Activated T-cell treated with anti-CD3 and anti-CD28 coated beads for 24 hours (primary cell): Measurements from ENCODE around the gene POLRMT.
"Not testable (repeated sequence)": the region's sequence is repeated elsewhere in the genome, so short reads cannot be mapped to it uniquely, and the experiment has no call there.

ENCODE experiments used
- DNase-seq: peaks from one replicate; pipeline ENCODE4 v3.0.0-alpha.2; 2020; ENCODE audit warnings: low read depth

POLRMT gene

DNA sequence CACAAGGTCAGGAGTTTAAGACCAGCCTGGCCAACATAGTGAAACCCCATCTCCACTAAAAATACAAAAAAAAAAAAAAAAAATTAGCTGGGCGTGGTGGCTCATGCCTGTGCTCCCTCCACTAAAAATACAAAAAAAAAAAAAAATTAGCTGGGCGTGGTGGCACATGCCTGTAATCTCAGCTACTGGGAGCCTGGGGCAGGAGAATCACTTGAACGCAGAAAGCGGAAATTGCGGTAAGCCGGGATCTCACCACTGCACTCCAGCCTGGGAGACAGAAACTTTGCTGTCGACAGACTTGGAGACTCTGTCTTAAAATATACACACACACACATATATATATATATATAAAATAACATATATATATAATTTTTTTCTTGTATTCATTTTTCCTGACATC lies 6.8 kb downstream of the POLRMT start:
- DNase-seq = not testable (repeated sequence)

GRCh38 chr19:625257-625656 lies 8.1 kb downstream of the POLRMT start:
- DNase-seq = no peak

DNA sequence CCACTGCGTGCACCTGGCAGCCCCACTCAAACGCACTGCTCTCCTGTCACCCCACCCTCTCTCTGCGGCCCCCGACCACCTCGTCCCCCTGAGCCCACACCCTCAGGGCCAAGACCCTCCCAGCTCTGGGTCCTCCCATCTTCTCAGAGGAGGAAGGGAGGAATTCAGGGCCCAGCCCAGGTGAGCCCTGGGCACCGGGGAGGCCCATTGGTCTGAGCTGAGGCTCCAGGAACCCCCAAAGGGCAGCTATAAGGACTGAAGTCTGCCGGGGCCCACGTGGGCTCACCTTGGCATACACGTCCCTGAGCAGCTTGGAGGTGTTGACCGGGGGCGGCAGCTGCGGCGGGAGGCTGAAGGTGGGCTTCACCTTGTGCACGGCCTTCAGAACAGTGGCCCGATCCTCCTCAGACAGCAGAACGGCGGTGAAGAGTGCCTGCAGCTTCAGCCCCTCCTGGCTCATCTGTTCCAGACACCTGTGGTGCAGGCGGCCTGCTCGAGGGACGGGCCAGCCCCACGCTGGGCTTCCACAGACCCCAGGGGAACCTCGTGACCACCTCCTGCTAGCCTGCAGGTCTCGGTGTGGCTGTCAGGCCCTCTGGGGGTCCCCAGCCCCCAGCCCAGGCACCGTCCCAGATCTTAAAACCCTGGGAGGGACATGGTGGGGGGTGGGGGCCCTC lies 8.8 kb downstream of the POLRMT start:
- no peak for DNase-seq

DNA sequence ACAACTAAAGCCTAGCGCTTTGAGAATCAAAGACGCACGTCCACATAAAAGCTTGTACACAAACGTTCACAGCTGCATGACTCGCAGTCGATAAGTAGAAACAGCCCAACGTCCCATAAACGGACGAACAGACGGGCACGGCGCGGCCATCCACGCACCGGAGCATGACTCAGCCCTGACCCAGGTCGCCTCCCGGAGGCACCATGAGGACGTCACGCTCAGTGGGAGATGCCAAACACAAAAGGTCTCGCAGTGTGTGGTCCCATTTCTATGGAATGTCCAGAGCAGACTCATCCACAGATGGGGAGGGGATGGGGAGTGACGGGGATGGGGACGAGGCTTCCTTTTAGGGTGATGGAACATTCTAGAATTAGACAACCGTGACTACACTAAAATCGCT lies 9.4 kb downstream of the POLRMT start:
- DNase-seq = no peak

- no peak for DNase-seq
Measured at GRCh38 chr19:623175-623916, 10.0 kb downstream of the POLRMT start.

GRCh38 chr19:622666-623065 lies 10.7 kb downstream of the POLRMT start:
- no peak for DNase-seq

DNA sequence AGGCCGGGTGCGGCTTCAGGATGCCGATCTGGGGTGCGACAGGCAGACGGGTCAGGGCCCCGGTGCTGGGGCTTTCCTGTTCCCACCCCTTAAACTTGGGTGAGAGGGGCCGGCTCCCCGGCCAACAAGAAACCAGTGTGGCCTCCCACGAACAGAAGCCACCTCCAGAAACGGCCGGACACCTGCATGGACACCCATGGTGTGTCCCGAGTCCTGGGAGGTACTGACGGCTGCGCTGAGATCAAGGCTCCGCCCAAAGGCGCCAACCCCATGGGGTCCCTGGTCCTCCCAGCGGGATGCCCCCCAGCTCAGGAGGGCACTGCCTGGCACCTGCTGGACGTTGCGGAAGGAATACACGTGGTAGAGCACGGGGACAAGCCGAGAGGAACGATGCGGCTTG lies 11.5 kb downstream of the POLRMT start:
- DNase-seq = no peak

DNA sequence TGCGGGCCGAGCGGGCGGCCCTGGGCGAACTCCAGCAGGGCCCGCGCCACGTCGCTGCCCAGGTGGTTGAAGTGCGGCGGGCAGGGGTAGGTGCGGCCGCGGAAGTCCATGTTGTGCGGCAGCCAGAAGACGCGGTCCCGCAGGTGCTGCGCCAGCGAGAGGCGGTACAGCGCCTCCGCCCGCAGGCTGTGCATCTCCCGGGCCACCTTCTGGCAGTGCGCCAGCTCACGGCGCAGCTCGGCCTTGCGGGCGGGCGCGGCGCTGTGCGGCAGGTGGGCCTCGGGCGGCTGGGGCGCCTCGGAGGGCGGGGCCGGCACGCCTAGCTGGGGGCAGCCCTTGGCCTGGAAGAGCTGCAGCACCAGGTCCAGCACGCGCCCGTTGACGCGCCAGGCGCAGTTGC lies 12.1 kb downstream of the POLRMT start:
- not testable (repeated sequence) for DNase-seq

- no peak for DNase-seq
Measured at GRCh38 chr19:620166-620862, 13.0 kb downstream of the POLRMT start.

GRCh38 chr19:619286-620002 lies 13.9 kb downstream of the POLRMT start:
- DNase-seq = no peak

- DNase-seq = no peak
Measured at GRCh38 chr19:618674-619285, 14.6 kb downstream of the POLRMT start.

DNA sequence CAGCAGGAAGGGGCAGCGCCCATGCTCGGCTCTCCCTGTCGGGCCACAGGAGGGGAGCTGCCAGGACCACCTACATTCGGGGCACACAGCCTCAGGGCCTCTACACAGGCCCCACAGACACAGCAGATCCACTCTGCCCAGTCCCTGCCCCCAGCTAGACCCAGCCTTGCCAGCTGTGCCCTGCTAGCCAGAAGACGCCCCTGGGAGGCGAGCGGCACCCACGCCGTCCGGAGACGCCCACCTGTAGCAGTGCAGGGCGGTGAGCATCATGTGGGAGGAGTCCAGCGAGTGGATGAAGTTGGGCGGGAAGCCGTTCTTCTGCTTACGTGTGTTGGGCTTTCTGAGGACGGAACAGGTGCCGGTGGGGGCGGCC lies 15.1 kb downstream of the POLRMT start:
- DNase-seq = no peak

- DNase-seq = no peak
Measured at GRCh38 chr19:617551-618246, 15.6 kb downstream of the POLRMT start.

DNA sequence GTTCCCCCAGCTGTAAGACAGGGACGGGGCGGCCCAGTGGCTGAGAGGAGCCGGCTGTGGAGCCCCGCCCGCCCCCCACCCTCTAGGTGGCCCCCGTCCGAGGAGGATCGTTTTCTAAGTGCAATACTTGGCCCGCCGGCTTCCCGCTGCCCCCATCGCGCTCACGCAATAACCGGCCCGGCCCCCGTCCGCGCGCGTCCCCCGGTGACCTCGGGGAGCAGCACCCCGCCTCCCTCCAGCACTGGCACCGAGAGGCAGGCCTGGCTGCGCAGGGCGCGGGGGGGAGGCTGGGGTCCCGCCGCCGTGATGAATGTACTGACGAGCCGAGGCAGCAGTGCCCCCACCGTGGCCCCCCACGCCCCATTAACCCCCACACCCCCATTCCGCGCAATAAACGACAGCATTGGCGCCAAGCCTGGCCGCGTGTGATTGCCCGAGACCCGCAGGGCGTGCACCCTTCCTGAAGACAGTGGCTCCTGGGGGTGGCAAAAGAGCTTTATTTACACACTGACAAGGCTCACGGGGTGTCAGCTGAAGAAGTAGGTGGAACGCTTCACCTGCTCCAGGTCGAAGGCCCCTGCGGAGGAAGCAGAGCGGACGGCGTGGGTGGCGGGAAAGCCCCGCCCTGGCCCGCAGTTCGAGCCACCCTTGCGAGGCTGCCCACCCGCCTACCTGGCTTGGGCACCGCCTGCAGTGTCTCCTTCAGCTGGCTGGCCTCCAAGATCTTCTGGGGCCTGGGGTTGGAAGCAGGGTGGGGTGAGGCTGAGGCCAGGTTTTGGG lies 16.4 kb downstream of the POLRMT start:
- no peak for DNase-seq

- DNase-seq = no peak
Measured at GRCh38 chr19:616062-616700, 17.2 kb downstream of the POLRMT start.

- DNase-seq = no peak
Measured at GRCh38 chr19:615619-616018, 17.7 kb downstream of the POLRMT start.

DNA sequence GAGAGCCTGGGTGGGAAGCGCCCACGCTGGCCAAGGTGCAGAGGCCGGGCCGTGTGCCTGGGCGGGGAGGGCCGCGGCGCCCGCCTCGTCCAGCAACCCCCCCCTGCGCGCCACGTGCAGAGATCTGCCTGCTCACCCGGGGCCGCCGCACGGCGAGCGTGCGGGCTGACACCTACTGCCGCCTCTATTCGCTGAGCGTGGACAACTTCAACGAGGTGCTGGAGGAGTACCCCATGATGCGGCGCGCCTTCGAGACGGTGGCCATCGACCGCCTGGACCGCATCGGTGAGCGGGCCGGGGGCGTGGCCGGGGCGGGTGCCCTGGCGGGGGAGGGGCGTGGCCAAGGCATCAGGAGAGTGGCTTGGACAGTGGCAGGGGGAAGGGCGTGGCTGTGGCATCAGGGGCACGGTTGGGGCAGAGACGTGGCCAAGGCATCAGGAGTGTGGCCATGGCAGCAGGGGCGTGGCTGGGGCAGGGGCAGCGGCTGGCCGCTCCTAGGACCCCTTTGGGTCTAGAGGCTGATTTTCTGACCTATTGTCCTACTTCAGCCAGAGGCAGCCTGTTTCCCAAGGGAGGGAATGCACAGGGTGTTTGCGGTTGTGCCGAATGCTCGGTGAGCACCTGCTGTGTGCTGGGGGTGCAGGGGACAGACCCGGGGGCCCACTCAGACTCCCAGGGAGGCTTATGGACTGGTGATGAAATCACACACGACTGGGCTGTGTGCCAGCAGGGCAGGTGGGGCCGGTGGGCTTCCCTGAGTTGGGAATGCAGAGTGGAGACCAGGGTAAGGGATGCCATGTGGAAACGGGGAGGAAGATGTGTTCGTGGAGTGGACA lies 19.4 kb downstream of the POLRMT start:
- no peak for DNase-seq

DNA sequence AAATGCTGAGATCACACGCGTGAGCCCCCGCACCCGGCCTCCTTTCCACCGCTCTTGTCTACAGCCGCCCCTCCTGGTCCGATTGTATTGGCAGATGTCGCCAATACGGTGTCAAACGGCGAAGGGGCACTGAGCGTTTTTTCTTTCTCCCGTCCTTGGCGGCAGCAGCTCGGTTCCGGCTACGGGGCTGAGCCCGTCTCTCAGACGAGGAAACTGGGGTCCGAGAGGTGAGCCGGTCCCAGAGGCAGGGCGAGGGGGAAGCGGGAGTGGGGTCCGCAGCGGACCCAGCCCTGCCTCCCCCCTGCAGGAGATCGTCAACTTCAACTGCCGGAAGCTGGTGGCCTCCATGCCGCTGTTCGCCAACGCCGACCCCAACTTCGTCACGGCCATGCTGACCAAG lies 20.4 kb downstream of the POLRMT start:
- DNase-seq = no peak

GRCh38 chr19:611481-611868 lies 21.9 kb downstream of the POLRMT start:
- peak; percentile 67 for DNase-seq
